GM18498 (cell line): ENCODE data around the gene RPL7A.
"Not testable (repeated sequence)": the region's sequence is repeated elsewhere in the genome, so short reads cannot be mapped to it uniquely, and the experiment has no call there.

Experiments used
- ATAC-seq: cut with Tn5 transposase; IDR thresholded peaks from one replicate; pipeline ENCODE4 v1.9.1; 2021; ENCODE audit warnings: mild to moderate bottlenecking, moderate library complexity; ENCODE audit not compliant: unreplicated experiment

The RPL7A gene

DNA sequence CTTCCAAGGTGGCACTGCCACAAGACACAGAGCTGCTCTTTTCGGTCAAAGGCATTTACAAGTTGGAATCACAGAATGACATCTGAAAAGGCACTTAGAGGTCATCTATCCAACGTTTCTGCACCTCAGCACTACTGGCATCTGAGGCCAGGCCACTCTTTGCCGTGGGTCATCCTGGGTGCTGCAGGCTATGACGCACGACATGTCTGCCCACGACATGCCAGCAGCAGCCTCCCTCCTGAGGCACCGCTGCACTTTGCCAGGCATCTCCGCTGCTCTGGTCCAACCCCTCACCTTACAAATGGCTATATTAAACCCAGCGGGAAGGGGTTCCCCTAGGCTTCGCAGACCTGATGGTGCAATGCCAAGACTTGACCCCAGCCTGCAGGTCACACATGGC, 19.8 kb downstream of the RPL7A start:
- ATAC-seq = no peak

DNA sequence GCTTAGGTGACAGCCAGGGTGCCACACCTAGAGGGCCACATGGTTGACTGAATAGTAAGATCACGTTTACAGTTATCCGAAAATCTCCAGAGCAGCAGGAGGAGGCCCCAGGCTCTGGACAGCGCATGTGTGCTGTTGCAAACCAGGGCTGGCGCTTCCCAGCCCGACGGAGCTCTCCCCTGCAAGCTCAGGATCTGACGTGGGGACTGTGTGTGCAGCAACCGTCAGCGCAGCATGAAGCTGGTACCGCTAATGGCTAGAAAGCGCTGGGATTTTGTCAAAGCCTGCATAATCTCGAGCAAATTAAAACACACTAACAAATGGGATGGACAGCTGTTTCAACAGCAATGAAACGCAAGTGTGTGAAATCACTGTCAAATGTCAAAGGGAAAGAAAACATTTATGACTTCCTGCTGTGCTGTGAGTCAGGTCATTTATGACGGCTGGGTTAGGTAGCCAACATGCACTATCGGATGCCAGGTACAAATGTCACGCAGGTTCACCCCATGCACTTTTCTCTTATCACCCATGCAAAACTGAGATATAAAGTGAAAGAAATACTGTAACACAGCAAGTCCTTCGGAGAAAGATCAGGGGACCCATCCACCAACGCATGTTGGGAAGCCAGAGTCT, 20.3 kb downstream of the RPL7A start:
- ATAC-seq = no peak

DNA sequence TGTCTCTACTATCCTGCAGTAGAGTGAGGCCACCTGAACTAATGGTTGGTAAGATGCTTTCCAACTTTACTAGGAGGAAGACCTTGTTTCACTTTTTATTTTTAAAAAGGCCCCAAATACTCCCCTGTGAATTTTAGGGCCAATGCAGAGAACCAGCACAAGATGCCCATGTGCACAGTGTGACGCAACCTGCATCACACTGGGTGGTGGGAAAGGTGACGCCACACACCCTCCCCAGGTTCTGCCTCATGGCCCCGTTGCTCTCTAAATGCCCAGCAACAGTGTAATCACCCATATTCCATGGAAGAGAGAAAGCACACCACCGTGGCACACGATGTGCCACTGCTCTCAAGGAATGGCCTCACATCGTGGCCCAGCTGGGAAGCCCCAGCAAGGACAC, 21.4 kb downstream of the RPL7A start:
- ATAC-seq = no peak

DNA sequence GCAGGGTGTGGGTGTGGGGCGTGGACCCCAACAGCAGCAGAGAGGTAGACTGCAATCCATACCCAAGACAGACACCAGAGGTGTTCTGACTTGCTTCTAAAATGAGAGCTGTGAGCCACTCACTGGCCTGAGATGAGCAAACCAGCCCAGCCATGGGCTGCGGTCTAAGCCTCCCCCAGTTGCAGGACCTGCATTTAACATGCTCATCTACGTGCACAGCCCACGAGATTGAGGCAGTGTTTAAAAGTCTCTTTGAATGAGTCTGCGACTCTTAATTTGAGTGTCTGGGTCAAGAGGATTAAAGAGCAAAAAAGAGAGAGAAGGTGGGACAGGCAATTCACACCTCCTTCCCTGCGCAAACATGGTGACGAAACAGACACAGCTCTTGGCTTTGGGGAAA, 21.9 kb downstream of the RPL7A start:
- no peak for ATAC-seq

DNA sequence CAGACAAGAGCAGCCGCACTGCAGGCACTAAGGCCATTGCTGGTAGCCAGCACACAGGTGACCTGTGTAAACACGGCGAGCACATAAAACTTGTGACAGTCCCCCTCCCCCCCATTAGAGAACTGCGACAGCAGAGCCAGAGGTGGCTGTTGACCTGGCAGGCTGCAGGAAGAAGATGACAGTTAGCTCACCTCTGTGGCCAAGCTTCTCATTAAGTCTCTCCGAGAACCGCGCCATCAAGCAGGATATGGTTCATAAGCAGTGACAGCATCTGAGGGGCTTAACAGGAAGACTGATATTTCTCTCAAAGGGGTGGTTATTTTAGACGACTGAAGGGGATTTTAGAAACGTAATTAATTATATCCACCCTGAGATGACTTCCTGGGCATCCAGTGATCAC, 22.7 kb downstream of the RPL7A start:
- no peak for ATAC-seq

DNA sequence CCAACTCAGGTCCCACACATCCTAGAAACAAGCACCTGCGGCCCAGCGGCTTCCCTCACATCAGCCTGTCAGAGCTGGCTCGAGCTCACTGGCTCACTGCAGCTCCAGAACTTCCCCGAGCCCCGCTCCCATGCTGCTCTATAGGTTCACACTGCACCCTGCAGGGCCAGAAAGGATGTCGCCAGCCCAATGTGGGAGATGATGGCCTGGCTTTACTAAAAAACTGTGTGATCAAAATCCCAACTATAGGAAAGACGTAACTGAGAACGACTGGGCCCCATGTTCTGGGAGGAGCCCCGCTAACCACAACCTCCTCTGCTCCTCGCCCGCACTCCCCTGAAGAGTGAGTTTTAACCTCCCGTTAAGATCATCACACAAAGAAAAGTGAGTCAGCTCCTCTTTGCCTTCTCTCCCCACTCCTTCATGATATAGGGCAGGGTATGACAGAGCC, 23.3 kb downstream of the RPL7A start:
- ATAC-seq = no peak

DNA sequence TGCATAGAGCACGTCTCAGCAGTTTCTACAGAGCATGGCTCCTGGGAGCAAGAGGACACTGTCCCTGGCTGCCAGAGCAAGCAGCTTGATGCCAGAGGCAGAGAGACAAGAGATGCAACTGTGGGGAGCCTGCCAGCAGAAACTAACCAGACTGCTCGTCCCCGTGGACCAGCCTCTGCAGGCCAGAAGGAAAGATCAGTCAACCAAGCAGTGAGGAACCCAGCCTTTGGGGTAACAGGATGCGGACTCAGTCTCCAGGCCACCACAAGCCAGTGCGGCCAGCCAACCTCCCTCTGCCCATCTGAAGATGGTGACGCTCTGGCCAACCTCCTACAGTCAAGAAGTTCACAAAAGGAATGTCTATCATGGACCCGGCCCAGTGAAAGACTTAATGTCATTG, 24.1 kb downstream of the RPL7A start:
- no peak for ATAC-seq

DNA sequence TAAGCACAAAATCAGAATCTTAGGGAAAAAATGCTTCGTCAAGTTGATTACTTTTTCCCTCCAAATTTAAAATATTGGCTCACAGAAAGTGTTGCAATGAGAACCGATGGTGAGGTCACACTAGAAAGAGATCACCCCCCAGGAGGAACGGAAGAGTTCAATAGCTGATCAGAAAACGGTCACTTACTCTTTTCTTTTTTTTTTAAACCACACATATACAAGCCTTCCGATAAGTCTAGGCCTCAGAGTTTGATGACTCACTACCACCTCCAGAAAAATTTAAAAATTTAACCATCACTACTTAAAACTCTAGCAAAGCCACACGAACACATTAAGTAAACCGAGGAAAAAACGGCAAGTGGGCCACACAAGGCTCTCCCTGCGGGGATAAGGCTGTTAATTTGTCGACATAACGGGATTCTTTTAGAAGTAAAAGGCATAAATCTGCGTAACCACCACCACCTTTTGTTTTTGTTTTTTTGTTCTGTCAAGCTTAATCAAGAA, 26.6 kb downstream of the RPL7A start:
- ATAC-seq = no peak

DNA sequence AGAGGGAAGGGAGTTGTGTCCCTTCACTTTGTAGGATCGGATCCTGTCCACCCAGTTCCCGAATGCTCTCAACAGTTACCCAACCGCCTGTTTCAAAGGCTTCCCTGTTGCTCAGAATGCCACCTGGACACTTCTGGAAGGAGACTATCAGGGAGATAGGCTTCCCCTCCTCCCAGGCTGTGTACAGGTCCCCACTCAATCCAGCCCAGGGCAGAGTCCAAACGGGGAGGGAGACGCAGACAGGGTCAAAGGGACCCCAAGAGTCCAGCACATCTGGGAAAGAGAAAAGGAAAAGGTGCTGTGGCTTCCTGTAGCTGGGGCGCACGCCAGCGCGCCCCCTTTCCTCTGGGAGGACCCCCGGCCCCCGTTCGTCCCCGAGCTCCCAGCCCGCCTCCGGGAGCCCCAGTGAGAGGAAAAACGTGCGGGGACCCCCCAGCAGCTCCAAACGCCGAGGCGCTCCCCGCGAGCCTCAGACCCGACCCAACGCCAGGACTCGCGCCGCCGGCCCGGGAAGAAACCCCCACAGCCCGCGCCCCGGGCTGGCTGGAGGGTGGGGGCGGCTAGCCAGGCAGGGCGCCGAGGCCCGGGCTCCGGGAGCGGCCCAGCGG, 27.2 kb downstream of the RPL7A start:
- peak; percentile 26 for ATAC-seq

DNA sequence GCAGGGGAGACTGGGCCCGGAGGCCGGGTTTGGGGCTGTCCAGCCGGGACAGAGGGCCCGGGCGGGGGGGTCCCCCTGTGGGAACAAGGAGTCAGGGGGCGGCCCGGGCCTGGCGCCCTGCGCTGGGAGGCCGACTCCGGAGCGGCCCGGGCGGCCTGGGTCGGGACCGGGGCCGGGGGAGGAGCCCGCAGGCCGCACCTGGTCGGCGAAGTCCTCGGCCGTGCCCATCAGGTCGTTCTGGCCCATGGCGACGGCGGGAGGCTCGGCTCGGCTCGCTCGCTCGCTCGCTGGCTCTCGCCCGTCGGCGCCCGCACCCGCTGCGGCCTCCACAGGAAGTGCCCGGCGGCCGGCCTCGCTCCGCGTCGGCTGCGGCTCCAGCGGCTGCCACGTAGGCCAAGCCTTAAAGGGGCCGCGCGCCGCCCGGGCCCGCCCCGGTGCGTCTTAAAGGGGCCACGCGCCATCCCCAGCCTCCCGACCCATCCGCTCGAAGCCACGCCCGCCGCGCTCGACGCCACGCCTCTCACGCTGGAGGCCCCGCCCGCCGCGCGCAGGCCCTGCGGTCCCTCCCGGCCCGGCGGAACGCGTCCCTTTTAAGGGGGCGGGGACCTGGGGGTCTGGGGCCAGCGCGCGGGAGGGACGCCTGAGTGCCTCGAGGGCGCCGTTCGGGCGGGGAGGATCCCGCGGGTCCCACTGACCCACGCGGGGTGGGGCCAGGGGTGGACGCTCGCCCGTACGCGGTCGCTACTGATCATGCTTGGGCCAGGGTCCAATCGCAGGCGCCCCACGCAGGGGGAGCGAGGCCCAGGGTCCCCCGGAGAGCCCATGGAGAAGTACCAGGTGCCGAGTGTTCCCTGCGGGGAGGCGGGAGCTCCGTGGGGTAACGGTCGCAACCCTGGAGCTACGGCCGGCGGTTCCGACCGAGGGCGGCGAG, 28.0 kb downstream of the RPL7A start, which contains the start of the genes STKLD1 and SURF4:
Gene STKLD1 (plus strand): TSS at position 643 of the 931 bp plus-strand sequence. CDS start 108 bp downstream, at position 751.
Gene SURF4 (minus strand): TSS at position 337 of the 931 bp plus-strand sequence. CDS start 91 bp downstream, at position 246.
- peak; percentile 91 for ATAC-seq

DNA sequence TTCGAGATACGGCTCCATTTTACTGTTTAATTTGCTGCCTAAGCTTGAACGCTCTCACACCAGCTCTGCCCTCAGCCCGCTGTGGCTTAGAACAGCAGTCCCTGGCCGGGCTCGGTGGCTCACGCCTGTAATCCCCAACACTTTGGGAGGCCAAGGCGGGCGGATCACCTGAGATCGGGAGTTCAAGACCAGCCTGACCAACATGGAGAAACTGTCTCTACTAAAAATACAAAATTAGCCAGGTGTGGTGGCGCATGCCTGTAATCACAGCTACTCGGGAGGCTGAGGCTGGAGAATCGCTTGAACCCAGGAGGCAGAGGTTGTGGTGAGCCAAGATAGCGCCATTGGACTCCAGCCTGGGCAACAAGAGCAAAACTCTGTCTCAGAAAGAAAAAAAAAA, 29.3 kb downstream of the RPL7A start:
- not testable (repeated sequence) for ATAC-seq

DNA sequence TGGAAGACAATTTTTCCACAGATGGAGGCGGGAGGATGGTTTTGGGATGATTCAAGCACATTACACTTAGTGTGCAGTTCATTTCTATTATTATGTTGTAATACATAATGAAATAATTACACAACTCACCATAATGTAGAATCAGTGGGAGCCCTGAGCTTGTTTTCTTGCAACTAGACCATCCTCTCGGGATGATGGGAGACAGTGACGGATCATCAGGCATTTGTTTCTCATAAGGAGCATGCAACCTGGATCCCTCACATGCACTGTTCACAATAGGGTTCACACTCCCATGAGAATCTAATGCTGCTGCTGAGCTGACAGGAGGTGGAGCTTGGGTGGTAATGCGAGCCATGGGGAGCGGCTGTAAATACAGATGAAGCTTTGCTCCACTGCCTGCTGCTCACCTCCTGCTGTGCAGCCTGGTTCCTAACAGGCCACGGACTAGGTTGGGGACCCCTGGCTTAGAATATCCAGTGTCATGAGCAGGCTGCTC, 29.8 kb downstream of the RPL7A start:
- ATAC-seq = no peak

DNA sequence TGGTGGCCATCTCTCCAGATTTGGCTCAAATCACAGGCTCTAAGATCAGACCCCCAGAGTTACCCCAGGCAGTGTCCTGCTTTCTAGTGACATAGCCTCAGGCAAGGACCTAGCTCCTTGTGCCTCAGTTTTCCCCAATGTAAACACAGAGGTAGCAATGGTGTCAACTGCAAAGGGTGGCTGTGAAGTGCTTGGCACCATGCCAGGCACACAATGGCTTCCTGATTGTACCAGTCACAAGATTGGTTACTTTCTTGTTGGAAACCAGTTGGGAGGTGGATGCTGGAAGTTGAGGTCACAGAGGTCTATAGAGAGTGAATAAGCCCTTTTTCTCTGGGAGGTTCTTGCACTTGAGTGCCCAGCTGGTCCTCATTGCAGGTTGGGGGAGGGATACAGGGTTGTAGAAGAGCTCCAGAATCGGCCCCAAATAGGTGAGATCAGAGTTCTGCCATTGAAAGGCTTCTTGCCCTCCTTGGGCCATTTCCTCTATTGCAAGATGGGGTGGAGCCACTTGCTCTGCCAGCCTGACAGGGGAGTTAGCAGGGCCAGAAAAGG, 30.5 kb downstream of the RPL7A start:
- ATAC-seq = no peak

DNA sequence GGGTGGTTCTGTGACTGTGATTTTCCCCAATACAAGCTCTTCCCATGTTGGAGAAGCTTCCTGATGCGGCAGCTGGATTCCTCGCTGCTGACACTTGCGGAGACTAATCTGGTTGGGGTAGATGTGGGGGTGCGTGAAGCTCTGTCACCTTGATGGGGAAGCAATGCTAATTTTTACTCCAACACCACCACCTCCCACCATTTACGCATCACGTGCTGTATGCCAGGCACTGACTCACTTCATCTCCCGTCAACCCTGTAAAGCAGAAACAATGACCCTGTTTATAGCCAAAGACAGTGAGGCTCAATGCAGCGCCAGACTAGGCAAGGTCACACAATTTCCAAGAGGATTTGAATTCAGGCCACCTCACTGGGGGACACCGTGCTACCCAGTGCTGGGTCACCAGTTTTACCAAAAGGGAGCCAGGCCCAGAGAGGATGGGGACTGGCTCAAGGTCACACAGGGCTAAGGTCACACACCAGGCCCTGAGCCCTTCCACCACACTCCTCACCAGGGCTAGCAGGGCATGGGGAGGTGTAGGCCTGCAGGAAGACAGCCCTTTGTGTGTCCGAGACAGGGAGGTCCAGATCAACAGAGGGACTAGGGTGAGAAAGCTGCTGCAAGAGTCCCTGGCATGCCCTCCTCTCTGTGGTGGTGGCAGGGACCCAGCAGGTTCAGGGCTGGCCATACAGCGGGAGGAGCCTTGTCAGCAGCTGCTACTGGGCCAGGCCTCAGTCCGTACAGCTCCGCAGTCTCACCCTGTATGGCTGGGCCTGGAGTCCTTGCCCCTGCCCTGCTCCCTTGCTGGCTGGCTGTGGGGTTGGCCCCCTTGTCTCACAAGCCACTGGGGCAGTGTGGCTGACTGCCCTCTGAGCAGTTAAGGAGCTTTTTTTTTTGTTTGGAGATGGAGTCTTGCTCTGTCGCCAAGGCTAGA, 31.4 kb downstream of the RPL7A start:
- ATAC-seq = no peak

DNA sequence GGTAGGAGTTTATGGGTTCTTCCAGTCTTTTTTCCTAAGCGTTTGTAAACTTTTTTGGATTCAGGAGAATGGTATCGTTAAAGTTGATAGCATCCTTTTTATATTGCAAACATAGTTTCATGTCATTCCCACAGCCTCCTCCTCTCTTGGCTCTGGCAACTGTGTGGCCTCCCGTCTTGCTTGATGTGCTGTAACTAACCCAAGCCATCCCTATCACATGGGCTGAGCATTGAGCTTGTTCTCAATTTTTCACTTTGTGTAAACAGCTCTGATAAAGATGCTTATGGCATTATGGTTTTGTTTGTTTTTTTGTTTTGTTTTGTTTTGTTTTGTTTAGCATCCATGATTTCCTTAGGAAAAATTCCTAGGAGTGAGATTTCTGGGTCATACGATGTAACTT, 32.7 kb downstream of the RPL7A start:
- no peak for ATAC-seq

DNA sequence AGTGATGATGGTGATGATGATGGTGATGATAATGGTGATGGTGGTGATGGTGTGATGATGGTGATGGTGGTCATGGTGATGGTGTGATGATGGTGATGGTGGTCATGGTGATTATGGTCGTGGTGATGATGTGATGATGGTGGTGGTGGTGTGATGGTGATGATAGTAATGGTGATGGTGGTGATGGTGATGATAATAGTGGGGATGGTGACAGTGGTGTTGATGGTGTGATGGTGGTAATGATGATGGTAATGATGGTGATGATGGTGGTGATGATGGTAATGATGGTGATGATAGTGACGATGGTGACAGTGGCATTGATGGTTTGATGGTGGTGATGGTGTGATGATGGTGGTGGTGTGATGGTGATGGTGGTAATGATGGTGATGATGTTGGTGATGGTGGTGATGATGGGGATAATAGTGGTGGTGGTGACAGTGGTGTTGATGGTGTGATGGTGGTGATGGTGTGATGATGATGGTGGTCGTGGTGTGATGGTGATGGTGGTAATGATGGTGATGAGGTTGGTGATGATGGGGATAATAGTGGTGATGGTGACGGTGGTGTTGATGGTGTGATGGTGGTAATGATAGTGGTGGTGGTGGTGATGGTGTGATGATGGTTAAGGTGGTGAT, 34.6 kb downstream of the RPL7A start:
- no peak for ATAC-seq

DNA sequence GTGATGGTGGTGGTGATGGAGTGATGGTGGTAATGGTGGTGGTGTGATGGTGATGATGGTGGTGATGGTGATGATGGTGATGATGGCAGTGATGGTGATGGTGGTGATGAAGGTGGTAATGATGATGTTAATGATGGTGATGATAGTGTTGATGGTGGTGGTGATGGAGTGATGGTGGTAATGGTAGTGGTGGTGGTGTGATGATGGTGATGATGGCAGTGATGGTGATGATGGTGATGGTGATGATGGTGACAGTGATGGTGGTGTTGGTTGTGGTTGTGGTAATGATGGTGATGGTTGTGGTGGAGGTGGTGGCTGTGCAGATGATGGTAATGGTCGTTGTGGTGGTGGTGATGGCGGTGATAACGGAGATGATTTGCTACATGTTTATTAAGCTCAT, 35.4 kb downstream of the RPL7A start:
- no peak for ATAC-seq

DNA sequence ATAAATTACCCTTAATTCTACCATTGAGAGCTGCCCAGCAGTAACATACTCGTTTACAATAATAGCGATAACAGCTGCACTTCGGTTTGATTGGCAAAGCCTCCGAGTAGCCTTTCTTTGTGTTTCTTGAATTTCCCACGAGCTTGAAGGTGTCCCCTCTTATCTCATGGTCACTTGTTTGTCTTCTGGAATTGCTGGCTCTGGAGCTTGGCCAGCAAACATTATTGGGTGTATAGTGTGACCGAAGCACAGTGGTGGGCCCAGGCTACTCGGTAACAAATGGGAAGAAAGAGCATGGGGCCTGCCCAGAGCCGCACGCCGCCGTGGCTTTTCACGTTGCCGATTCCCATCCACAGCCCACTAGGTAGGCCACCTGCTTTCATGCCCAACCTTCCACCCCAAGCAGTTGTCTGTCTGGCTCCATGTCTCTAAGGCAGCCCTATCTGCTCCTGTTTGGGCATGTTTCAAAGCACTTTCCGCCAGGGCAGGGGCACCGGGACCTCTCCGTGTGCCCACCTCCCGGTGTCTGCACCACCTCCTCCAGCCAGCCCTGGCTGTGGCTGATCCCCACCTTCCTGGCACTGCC, 36.8 kb downstream of the RPL7A start:
- no peak for ATAC-seq

DNA sequence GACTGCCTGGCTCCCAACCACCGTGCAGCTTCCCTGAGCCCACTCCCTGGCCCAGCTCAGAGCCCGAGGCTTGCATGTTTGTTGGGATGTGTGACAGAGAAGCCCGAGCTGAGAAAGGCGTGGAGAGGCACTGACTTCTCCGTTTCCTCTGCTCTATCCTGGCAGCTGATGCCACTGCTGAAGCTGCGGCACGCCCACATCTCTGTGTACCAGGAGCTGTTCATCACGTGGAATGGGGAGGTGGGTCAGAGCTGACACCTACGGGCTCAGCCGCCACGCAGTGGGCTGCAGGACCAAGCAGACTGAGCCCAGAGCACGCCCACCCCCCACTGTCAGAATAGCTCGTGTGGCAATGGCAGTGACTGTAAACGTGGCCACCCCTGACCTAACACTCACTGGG, 37.4 kb downstream of the RPL7A start:
- ATAC-seq = no peak
